ENCODE measurements around the gene AKNA. TPM values are rescaled to one million over a fixed set of nuclear protein-coding genes. Genes with fewer than 3 reads are reported as not detected.

Gene AKNA
- total RNA-seq, 1 experiment from 2014 or later = 20.6 TPM

GRCh38 chr9:114351932-114352331, 35.9 kb downstream of the AKNA start:
- Histone ChIP-seq H3K9me2 (ENCODE audit: insufficient read depth) (no peaks in the 10 kb centered on the region), H3K9ac (ENCODE audit: low read length) (no peak overlapping the region), H4K20me1 (ENCODE audit: insufficient read depth) (no peaks in the 10 kb centered on the region), H3K27ac (ENCODE audit: low read depth, low read length) (no peak overlapping the region), H2AFZ (ENCODE audit: low read depth, low read length, poor library complexity, severe bottlenecking) (no peak overlapping the region), H3K36me3 (ENCODE audit: control insufficient read depth in 1 of 2, insufficient read depth in 2 of 2, low read length in 2 of 2) (peaks cover 0 to 3% of the 10 kb centered on the region in 2 experiments; a peak in 1 of 4 replicates), H3K27me3 (ENCODE audit: insufficient read depth, low read length) (no peaks in the 10 kb centered on the region), H3K79me2 (ENCODE audit: insufficient read depth, low read length) (no peaks in the 10 kb centered on the region), H3K4me1 (ENCODE audit: control insufficient read depth in 1 of 2, insufficient read depth in 2 of 2, low read length in 2 of 2) (peaks cover 11 to 15% of the 10 kb centered on the region in 2 experiments; a peak in 3 of 4 replicates), H3K9me3 (ENCODE audit: control insufficient read depth in 1 of 2, insufficient read depth in 1 of 2, low read depth in 1 of 2, low read length in 2 of 2) (no peaks in the 10 kb centered on the region), H3K4me2 (ENCODE audit: low read length) (no peak overlapping the region), H3K4me3 (replicated peaks in 1 of 2; ENCODE audit: low read depth in 1 of 2, low read length in 2 of 2) (no peak overlapping the region)
- ChIA-PET RAD21 (ENCODE audit: low non-redundant PET in 1 of 2, low total read pairs in 2 of 2, uncharacterized antibody in 2 of 2, unreplicated experiment in 2 of 2) (no interaction called here), POLR2A (no interaction called here), CTCF (no interaction called here)
- intact Hi-C loops (cut with micrococcal nuclease) = no loop called here
- TF ChIP-seq POLR2AphosphoS5 (IDR thresholded peaks at IDR 0.05; ENCODE audit: low read depth, low read length) (no peak), JUND (IDR thresholded peaks at IDR 0.05) (no peak), MAX (IDR thresholded peaks at IDR 0.05) (no peak), FOSL1 (IDR thresholded peaks at IDR 0.05; ENCODE audit: low read depth) (no peak), ZNF274 (IDR thresholded peaks at IDR 0.05; ENCODE audit: low read depth, low read length) (no peak), ELF1 (IDR thresholded peaks at IDR 0.05; ENCODE audit: borderline replicate concordance, low read depth) (no peak), CBX3 (IDR thresholded peaks at IDR 0.05; ENCODE audit: low read depth) (no peak), TCF7L2 (IDR thresholded peaks at IDR 0.05; ENCODE audit: borderline replicate concordance, extremely low read depth, insufficient read depth, insufficient read length) (no peak)
- BruUV-seq (replicated peaks) = no TSS peak
- DNase-seq (ENCODE audit: low read depth, low spot score) = no peak
- no peak for ATAC-seq

- DNase-seq (ENCODE audit: low read depth, low spot score) (no peak), ATAC-seq (no peak)
- no peak overlapping the region for H3K4me3 ChIP-seq (replicated peaks in 1 of 2; ENCODE audit: low read depth in 1 of 2, low read length in 2 of 2)
- no peaks in the 10 kb centered on the region for H3K9me2 ChIP-seq (ENCODE audit: insufficient read depth)
- H2AFZ ChIP-seq (ENCODE audit: low read depth, low read length, poor library complexity, severe bottlenecking) = no peak overlapping the region
- H3K9ac ChIP-seq (ENCODE audit: low read length) = no peak overlapping the region
- H3K4me1 ChIP-seq (ENCODE audit: control insufficient read depth in 1 of 2, insufficient read depth in 2 of 2, low read length in 2 of 2) = peaks cover 11 to 15% of the 10 kb centered on the region in 2 experiments; a peak in 3 of 4 replicates
- no peak overlapping the region for H3K4me2 ChIP-seq (ENCODE audit: low read length)
- H3K27ac ChIP-seq (ENCODE audit: low read depth, low read length) = no peak overlapping the region
- H3K36me3 ChIP-seq (ENCODE audit: control insufficient read depth in 1 of 2, insufficient read depth in 2 of 2, low read length in 2 of 2) = peaks cover 0 to 3% of the 10 kb centered on the region in 2 experiments; a peak in 1 of 4 replicates
- no peaks in the 10 kb centered on the region for H3K79me2 ChIP-seq (ENCODE audit: insufficient read depth, low read length)
- no peaks in the 10 kb centered on the region for H3K27me3 ChIP-seq (ENCODE audit: insufficient read depth, low read length)
- POLR2A ChIA-PET = no interaction called here
- H4K20me1 ChIP-seq (ENCODE audit: insufficient read depth) = no peaks in the 10 kb centered on the region
- RAD21 ChIA-PET (ENCODE audit: low non-redundant PET in 1 of 2, low total read pairs in 2 of 2, uncharacterized antibody in 2 of 2, unreplicated experiment in 2 of 2) = no interaction called here
- H3K9me3 ChIP-seq (ENCODE audit: control insufficient read depth in 1 of 2, insufficient read depth in 1 of 2, low read depth in 1 of 2, low read length in 2 of 2) = no peaks in the 10 kb centered on the region
- no TSS peak for BruUV-seq (replicated peaks)
- TF ChIP-seq EZH2 (IDR thresholded peaks at IDR 0.05) (no peak), CBX3 (IDR thresholded peaks at IDR 0.05; ENCODE audit: low read depth) (no peak), ZFX (IDR thresholded peaks at IDR 0.05) (no peak), FOSL1 (IDR thresholded peaks at IDR 0.05; ENCODE audit: low read depth) (no peak), JUND (IDR thresholded peaks at IDR 0.05) (no peak), SIN3A (IDR thresholded peaks at IDR 0.05; ENCODE audit: low read depth) (no peak), CEBPB (IDR thresholded peaks at IDR 0.05; ENCODE audit: low read depth) (no peak), EZH2phosphoT487 (IDR thresholded peaks at IDR 0.05; ENCODE audit: borderline replicate concordance) (no peak), EGR1 (IDR thresholded peaks at IDR 0.05; ENCODE audit: low read depth) (no peak), POLR2AphosphoS5 (IDR thresholded peaks at IDR 0.05; ENCODE audit: low read depth, low read length) (no peak), ZBTB33 (IDR thresholded peaks at IDR 0.05; ENCODE audit: extremely low read depth, insufficient replicate concordance, low read length) (no peak), TCF7L2 (IDR thresholded peaks at IDR 0.05; ENCODE audit: borderline replicate concordance, extremely low read depth, insufficient read depth, insufficient read length) (no peak), CTCF (IDR thresholded peaks at IDR 0.05 in 2 of 3, conservative IDR thresholded peaks at IDR 0.05 in 1 of 3; ENCODE audit: borderline replicate concordance in 1 of 3, insufficient read depth in 1 of 3, low read depth in 2 of 3, low read length in 2 of 3) (no peak)
- intact Hi-C loops (cut with micrococcal nuclease) = no loop called here
- CTCF ChIA-PET = no interaction called here
Measured at GRCh38 chr9:114350636-114351401, 37.0 kb downstream of the AKNA start.
